Hematopoietic multipotent progenitor cell treated with erythropoietin and hydrocortisone succinate and interleukin-3 and kit ligand, for 17 days (in vitro differentiated cells): ENCODE data around the gene MED6.

Experiments
- DNase-seq: peaks from one replicate; pipeline ENCODE4 v3.0.0-alpha.2; 2015; ENCODE audit warnings: low spot score

The MED6 gene

DNA sequence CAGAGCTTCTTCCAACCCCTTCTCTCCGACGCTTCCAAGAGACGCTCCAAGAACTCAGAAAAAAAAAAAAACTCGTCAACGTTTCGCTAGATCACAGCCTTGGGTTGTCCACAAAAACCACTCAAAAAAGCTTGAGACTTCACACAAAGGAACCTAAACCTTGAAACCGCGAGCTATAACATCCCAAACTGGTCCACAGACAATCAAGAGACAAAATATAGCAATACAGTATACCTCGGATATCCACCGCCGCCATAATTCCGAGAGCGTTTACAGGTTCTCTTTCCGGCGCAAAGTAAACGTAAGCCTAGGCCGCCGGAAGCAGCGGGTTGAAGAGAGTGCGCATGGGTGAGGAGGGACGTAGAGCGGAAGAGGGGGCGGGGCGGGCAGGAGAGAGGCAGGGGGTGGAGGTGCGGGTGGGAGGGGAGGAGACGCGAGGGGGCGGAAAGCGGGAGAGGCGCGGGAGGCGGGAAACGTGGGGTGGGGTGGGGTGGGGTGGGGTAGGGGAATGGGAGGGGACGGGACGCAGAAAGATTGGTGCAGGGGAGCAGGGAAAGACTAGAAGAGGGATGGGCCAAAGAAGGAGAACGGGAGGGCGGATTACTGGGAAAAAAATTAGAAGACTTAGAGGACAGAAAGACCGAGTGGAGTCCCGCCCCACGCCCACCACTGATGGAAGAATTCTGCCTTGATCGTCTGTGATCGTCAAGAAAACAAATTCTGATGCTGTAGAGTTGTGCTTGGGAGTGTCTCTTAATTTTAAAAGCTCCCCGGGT is at the start of gene MED6:
Gene MED6, minus strand, starts transcription at position 274 of the 776 bp plus-strand sequence. Its CDS starts 18 bp downstream, at position 256.
- DNase-seq = peak; percentile 64

- no peak for DNase-seq
Measured at GRCh38 chr14:70649803-70650202, 49.3 kb upstream of the MED6 start.

DNA sequence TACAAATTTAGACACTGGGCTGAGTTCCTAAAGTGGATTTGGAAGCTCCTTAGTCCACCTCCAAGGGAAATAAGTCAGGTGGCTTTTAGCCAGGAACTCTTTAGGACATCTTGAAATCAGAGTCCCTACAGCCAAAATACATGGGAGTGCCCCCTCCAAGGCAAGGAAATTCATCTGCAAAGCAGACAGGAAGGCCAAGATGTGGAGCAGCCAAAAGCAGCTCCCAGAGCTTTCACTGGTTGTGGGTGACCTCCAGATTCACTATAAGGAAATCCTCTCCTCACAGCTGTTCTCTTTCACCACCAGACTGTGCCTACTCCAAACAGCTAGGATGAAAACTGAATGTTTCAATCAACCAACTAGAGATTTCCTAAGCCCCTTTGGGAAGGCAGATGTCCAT is 47.9 kb upstream of the MED6 start:
- no peak for DNase-seq

DNA sequence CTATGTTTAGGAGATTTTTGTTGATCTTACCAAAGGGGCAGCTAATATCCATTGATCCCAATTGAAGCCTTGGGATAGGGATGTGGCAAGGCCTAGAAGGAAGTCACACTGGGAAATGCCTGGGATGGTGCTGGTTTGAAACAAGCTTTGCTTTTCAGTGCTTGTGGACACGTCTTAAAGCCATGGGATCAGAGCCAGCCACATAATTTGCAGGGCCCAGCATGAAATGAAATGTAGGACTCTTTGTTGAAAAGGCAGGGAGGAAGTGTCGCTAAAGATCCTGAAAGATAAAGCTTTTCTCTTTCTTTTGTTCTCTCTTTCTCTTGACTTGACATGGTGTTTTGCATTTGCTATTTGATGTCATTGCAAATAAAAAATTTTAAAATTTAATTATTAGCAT is 46.2 kb upstream of the MED6 start:
- no peak for DNase-seq

DNA sequence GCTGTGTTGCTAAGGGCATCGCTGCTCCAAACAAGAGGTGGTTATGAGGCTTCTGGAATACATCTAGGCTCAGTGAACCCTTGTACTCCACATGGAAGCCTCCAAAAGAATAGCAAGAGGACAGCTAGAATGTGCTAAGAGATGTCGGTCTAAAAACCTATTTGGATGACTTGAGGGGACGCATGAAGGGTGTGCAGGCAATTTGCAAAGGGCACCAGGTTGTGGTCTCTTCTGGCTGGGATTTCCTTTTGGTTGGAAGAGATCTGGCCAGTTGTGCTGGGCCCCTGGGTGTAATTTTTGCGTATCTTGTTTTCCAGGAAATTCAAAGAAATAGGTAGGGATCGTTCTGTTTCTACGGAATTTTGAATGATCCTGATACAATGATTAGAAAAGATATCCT is 45.4 kb upstream of the MED6 start:
- no peak for DNase-seq

GRCh38 chr14:70643967-70644366 is 43.5 kb upstream of the MED6 start:
- no peak for DNase-seq

DNA sequence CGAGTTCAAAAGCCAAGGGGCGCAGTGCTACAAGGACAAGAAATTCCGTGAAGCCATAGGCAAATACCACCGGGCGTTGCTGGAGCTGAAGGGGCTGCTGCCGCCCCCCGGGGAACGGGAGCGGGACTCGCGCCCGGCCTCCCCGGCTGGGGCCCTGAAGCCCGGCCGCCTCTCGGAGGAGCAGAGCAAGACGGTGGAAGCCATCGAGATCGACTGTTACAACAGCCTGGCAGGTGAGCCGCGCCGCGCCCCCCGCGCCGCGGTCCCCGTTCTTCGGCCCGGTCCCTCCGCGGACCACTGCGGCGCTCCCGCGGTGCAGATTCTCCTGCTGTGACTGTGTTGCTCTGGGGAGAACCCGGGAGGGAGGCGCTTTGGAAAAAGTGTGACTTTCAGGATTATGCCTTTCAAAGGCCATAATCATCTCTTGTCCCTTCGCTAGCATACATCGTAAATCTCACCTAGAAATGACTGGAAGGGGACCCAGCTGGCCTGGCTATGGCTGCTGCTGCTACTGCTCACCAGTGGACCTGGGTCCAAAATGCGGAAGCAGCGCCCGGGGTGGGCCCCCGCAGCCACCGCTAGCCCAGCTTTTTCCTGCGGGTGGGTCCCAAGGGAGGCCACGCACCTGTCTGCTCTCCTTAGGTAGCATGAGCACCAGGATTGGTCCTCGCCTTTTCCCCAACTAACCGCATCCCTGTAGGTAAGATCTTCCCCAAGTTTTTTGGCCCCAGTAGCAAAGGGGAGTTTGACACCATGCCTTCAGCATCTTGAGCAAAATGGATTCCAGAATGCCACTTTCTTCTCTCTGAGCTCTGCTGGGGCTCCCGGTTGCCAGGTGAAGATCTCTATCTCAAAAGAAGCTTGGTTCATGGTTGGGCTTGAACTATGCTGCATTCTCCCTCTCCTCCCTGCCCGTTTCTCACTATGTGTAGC is 42.1 kb upstream of the MED6 start:
- no peak for DNase-seq

DNA sequence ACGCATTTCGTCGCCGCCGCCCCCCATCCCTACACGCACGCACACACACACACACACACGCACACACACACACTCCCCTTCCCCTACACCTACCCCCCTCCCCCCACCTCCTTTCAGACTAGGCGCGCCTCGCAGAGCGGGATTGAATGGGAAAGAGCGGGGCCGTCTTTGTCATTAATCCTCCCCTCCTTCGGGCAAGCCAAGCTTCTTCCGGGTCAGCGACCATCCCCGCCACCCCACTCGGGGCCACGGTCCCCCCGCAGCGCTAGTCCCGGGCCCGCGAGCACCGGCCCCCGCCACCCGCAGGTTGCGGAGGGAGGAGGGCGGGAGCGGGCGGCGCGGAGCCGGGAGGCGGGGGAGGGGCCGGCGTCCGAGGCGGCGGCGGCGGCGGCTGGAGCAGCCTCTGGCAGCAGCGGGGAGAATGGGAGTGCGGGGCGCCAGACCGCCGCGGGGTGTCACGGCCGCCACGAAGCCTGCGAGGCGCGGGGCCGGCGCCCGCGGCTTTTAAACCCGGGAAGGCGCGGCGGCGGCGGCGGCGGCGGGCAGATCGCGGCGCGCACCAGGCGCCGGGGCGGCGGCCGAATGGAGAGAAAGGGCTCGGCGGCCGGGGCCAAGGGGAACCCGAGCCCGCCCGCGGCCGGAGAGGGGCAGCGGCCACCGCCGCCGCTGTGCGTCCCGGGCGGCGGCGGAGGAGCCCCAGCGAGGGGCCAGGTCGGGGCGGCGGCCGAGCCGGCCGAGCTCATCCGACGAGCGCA is 41.3 kb upstream of the MED6 start, which contains the start of gene TTC9:
Gene TTC9, plus strand, starts transcription at position 369 of the 755 bp plus-strand sequence. Its CDS starts 214 bp downstream, at position 583.
- DNase-seq = no peak

GRCh38 chr14:70640938-70641547 is 40.6 kb upstream of the MED6 start:
- no peak for DNase-seq

- no peak for DNase-seq
Measured at GRCh38 chr14:70638416-70638815, 38.0 kb upstream of the MED6 start.

DNA sequence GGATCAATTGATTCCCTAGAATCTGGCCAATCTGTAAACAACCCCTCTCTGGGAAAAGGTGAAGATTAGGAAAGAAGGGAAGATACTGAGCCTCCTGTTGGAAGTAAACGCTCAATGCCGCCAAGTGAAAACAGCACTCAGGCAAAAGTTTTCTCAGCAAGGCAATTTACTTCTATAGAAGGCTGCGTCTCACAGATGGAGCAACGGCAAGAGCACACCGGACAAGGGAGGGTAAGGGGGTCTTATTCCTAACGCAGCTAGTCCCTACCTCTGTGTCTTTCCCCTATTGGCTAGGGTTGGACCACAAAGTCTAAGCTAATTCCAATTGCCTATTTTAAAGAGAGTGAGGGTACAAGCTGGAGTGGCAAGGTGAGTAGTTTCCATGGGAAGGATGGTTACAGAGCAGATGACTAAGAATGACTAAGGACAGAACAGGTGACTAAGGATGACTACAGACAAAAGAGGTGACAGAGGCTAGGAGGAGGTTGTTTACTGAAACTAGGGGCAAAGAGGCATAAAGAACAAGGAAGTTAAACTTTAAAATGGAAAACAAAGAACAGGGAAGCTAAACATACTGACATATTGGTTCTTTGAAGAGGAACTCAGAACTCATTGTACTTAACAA is 35.6 kb upstream of the MED6 start:
- DNase-seq = no peak

DNA sequence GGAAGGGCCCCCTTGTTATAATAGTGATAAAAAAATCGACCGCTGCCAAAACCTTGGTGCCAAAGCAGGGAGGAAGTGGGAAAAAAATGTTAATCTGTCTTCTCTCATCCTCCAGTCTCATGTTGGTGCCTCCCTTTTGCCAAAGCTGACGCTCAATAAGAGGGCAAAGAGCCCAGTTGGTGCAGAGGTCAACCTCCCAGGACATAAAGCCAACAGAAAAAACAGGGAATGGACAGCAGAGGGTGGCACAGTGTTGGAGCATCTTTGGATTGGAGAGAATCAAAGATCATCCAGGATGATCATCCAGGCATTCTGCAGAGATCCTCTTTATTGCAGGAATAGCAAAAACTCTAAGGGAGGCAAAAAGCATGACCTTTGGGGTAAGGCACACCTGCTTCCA is 31.5 kb upstream of the MED6 start:
- no peak for DNase-seq

GRCh38 chr14:70624972-70625371 is 24.5 kb upstream of the MED6 start:
- no peak for DNase-seq

DNA sequence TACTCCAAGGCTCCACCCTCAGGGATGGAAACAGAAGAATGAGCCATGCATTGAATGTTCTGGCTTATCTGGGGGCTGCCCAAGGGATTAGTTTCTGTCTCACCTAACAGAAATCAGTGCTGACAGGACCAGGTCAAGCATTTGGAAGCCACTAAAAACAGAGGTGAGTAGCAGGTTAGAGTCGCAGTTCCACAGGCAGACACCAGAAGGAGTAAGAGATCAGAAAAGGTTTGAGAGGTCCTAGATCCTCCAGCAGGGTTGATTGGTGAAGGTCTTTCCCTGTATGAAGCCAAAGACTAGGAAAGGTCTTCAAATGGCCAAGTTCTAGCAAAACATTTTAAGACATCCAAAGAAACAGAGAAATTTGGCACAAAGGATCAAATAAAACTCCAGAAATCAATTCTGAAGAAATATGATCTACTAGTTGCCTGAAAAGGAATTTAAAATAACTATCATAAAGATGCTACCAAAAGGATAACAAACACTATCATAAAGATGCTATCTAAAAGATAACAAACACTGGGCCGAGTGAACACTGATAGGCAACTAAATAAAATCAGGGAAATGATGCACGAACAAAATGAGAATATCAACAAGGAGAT is 21.8 kb upstream of the MED6 start:
- no peak for DNase-seq

DNA sequence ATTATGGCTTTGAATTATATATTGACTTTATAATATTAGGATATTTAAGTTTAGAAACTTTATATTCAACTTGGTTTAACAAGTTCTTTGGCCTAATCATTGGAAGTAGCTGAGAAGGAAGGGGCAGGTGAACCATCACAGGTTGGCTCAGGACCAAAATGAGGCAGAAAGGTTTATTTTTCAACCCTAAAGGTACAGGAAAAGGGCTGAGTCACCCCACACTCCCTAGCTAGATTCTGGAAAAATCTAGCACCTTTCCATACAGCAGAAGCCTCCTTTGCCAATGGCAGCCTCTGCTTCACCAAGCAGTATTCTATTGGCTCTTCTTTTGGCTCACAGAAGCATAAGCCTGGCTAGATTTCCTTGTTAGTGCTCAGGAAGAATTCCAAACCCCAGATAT is 19.3 kb upstream of the MED6 start:
- DNase-seq = no peak

- no peak for DNase-seq
Measured at GRCh38 chr14:70618314-70618713, 17.9 kb upstream of the MED6 start.

DNA sequence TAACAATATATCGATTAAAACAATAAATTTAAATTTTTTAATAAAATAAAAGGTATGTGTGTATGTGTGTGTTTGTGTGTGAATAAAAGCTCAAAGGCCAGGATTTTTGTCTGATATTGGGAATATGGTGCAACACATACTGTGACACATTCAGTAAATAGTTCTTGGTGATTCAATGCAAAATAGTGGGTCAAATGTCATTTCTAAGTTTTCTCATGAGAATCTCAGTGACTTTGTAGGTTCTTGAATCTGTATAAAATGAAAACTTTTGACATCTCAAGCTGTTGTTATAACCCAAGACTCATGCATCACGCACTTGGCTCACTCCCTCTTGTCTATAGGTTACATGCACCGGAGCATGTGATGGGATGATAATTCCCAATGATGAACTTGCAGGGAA is 16.2 kb upstream of the MED6 start:
- no peak for DNase-seq

DNA sequence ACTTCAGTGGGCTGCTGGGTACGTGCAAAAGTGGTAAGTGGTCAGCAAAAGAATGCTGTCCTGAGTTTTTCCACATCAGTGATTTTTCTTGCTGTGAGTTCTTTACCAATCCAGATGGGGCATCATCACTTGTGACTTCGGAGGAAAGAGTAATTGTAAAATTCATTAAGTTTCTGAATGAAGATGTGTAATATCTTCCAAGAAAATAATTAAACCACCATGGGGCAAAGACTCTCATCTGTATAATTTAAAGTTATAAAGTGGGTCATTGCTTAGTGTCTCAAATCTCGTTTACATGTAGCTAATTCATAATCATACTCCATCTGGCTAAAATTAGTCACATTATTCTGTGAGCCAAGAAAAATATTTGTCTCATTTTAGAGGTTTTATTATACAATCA is 10.8 kb upstream of the MED6 start:
- DNase-seq = no peak

- DNase-seq = no peak
Measured at GRCh38 chr14:70602254-70602653, 1.8 kb upstream of the MED6 start.

GRCh38 chr14:70601162-70601561 is 707 bp upstream of the MED6 start:
- no peak for DNase-seq

- no peak for DNase-seq
Measured at GRCh38 chr14:70599345-70599744, 1.1 kb downstream of the MED6 start.
